ENCODE results near the gene KSR2. TPM values are rescaled to one million over a fixed set of nuclear protein-coding genes. Genes with fewer than 3 reads are reported as not detected.

KSR2 gene
- total RNA-seq, 1 donor from 2014 or later = 0.69 TPM

- no peak for TF ChIP-seq CTCF (IDR thresholded peaks at IDR 0.05; ENCODE audit: unreplicated experiment)
- Mint-ChIP-seq H3K4me3 (no peak overlapping the region), H3K27me3 (ENCODE audit: low read depth) (peaks cover 15% of the 10 kb centered on the region), H3K4me1 (no peaks in the 10 kb centered on the region), H3K9me3 (peaks cover 8% of the 10 kb centered on the region), H3K36me3 (no peaks in the 10 kb centered on the region), H3K27ac (no peak overlapping the region)
- DNase-seq (ENCODE audit: low spot score in 2 of 2, unreplicated experiment in 2 of 2) = no peak
Measured at GRCh38 chr12:117830471-117830870, 138.3 kb downstream of the KSR2 start.

- H3K27me3 Mint-ChIP-seq (ENCODE audit: low read depth) = peaks cover 9% of the 10 kb centered on the region
- H3K27ac Mint-ChIP-seq = no peak overlapping the region
- H3K36me3 Mint-ChIP-seq = no peaks in the 10 kb centered on the region
- TF ChIP-seq CTCF (IDR thresholded peaks at IDR 0.05; ENCODE audit: unreplicated experiment) = no peak
- no peaks in the 10 kb centered on the region for H3K4me1 Mint-ChIP-seq
- peaks cover 8% of the 10 kb centered on the region for H3K9me3 Mint-ChIP-seq
- no peak for DNase-seq (ENCODE audit: low spot score in 2 of 2, unreplicated experiment in 2 of 2)
- no peak overlapping the region for H3K4me3 Mint-ChIP-seq
Measured at GRCh38 chr12:117829108-117829507, 139.7 kb downstream of the KSR2 start.

- Mint-ChIP-seq H3K27ac (no peak overlapping the region), H3K36me3 (no peaks in the 10 kb centered on the region), H3K4me1 (no peaks in the 10 kb centered on the region), H3K4me3 (no peak overlapping the region), H3K27me3 (ENCODE audit: low read depth) (peaks cover 16% of the 10 kb centered on the region), H3K9me3 (peaks cover 15% of the 10 kb centered on the region)
- no peak for TF ChIP-seq CTCF (IDR thresholded peaks at IDR 0.05; ENCODE audit: unreplicated experiment)
- no peak for DNase-seq (ENCODE audit: low spot score in 2 of 2, unreplicated experiment in 2 of 2)
Measured at GRCh38 chr12:117827660-117828059, 141.1 kb downstream of the KSR2 start.

GRCh38 chr12:117825827-117826226 lies 143.0 kb downstream of the KSR2 start:
- TF ChIP-seq CTCF (IDR thresholded peaks at IDR 0.05; ENCODE audit: unreplicated experiment) = no peak
- no peak for DNase-seq (ENCODE audit: low spot score in 2 of 2, unreplicated experiment in 2 of 2)
- Mint-ChIP-seq H3K36me3 (no peaks in the 10 kb centered on the region), H3K4me3 (no peak overlapping the region), H3K9me3 (peaks cover 15% of the 10 kb centered on the region), H3K4me1 (no peaks in the 10 kb centered on the region), H3K27me3 (ENCODE audit: low read depth) (peaks cover 22% of the 10 kb centered on the region), H3K27ac (no peak overlapping the region)

- H3K4me3 Mint-ChIP-seq = no peak overlapping the region
- no peak for DNase-seq (ENCODE audit: low spot score in 2 of 2, unreplicated experiment in 2 of 2)
- TF ChIP-seq CTCF (IDR thresholded peaks at IDR 0.05; ENCODE audit: unreplicated experiment) = no peak
- H3K27me3 Mint-ChIP-seq (ENCODE audit: low read depth) = peaks cover 30% of the 10 kb centered on the region
- H3K36me3 Mint-ChIP-seq = no peaks in the 10 kb centered on the region
- peaks cover 7% of the 10 kb centered on the region for H3K9me3 Mint-ChIP-seq
- no peak overlapping the region for H3K27ac Mint-ChIP-seq
- H3K4me1 Mint-ChIP-seq = no peaks in the 10 kb centered on the region
Measured at GRCh38 chr12:117821480-117822175, 147.2 kb downstream of the KSR2 start.
